ENCODE results near the gene NAT16. TPM values are rescaled to one million over a fixed set of nuclear protein-coding genes. Genes with fewer than 3 reads are reported as not detected.

Gene NAT16
- total and polyA plus RNA-seq, 2 of the 13 experiments (the other 11 are each of a cell fraction or from before 2014, with no cell fraction given) = 0.04 TPM; not detected in 1

DNA sequence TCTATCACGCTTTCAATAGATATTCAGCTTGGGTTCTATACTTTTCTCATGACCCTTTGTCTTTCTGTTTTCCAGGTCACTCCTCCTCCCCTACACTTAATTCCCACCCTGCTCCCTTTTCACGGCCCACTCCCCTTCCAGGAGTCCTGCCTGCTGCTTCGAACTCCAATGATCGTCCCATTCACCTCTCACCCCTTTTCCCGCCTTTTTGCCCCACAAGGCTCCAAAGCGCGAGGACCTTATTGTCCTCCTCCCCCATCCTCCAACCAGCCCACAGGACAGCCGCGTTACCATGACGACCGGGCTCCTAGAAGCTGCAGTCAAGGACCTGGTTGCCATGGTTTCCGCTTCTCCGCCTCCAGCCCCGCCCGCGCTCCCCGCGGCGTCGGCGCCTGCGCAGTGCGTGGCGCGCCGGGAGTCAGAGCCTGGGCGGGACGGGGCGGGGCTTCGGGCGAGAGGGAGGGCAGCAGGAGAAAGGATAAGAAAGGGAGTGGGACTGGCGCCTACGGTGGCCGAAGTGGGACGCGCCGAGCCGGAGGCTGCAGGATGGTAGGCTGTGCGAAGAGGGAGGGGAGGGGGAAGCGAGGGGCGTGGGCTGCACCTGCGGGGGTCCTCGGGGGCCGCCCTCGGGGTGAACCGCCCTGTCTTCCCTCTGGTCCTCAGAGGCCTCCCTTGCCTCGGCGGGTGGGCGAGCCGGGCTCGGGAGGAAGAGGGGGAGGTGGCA, 26.0 kb downstream of the NAT16 start, which contains the start of gene AP1S1 (continued):
- TF ChIP-seq, protein P1, sequence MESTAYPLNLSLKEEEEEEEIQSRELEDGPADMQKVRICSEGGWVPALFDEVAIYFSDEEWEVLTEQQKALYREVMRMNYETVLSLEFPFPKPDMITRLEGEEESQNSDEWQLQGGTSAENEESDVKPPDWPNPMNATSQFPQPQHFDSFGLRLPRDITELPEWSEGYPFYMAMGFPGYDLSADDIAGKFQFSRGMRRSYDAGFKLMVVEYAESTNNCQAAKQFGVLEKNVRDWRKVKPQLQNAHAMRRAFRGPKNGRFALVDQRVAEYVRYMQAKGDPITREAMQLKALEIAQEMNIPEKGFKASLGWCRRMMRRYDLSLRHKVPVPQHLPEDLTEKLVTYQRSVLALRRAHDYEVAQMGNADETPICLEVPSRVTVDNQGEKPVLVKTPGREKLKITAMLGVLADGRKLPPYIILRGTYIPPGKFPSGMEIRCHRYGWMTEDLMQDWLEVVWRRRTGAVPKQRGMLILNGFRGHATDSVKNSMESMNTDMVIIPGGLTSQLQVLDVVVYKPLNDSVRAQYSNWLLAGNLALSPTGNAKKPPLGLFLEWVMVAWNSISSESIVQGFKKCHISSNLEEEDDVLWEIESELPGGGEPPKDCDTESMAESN (CRISPR knock-in tag; conservative IDR thresholded peaks at IDR 0.05) = no peak
- no peak for TF ChIP-seq YEATS4 (CRISPR knock-in tag; IDR thresholded peaks at IDR 0.05; ENCODE audit: borderline replicate concordance)
- no peak for TF ChIP-seq NFE2 (CRISPR knock-in tag; IDR thresholded peaks at IDR 0.05)
- TF ChIP-seq, protein P2, sequence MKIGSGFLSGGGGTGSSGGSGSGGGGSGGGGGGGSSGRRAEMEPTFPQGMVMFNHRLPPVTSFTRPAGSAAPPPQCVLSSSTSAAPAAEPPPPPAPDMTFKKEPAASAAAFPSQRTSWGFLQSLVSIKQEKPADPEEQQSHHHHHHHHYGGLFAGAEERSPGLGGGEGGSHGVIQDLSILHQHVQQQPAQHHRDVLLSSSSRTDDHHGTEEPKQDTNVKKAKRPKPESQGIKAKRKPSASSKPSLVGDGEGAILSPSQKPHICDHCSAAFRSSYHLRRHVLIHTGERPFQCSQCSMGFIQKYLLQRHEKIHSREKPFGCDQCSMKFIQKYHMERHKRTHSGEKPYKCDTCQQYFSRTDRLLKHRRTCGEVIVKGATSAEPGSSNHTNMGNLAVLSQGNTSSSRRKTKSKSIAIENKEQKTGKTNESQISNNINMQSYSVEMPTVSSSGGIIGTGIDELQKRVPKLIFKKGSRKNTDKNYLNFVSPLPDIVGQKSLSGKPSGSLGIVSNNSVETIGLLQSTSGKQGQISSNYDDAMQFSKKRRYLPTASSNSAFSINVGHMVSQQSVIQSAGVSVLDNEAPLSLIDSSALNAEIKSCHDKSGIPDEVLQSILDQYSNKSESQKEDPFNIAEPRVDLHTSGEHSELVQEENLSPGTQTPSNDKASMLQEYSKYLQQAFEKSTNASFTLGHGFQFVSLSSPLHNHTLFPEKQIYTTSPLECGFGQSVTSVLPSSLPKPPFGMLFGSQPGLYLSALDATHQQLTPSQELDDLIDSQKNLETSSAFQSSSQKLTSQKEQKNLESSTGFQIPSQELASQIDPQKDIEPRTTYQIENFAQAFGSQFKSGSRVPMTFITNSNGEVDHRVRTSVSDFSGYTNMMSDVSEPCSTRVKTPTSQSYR (CRISPR knock-in tag; IDR thresholded peaks at IDR 0.05; ENCODE audit: borderline replicate concordance) = peak; percentile 7; the same call in 1 of the 2 replicates
- no peak; the same call in 1 of the 2 replicates for TF ChIP-seq PHF8 (CRISPR knock-in tag; IDR thresholded peaks at IDR 0.05)
- TF ChIP-seq ZSCAN21 (CRISPR knock-in tag; IDR thresholded peaks at IDR 0.05; ENCODE audit: borderline replicate concordance) = 0 out of 2 replicates have a peak, but pooled peaks have one; percentile 45
- no peak for TF ChIP-seq MED13 (CRISPR knock-in tag; IDR thresholded peaks at IDR 0.05)
- TF ChIP-seq, protein P3, sequence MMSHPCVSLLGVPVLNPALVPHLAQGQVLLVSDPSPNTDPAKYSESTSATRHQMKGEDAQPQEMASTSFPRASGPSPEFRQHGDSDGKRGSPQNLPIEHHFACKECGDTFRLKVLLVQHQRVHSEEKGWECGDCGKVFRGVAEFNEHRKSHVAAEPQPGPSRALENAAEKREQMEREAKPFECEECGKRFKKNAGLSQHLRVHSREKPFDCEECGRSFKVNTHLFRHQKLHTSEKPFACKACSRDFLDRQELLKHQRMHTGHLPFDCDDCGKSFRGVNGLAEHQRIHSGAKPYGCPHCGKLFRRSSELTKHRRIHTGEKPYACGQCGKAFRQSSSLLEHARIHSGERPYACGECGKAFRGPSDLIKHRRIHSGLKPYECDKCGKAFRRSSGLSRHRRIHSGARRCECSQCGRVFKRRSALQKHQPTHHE (CRISPR knock-in tag; IDR thresholded peaks at IDR 0.05; ENCODE audit: borderline replicate concordance) = no peak
- 0 out of 2 replicates have a peak, but pooled peaks have one; percentile 12 for TF ChIP-seq PCBP1 (IDR thresholded peaks at IDR 0.05; ENCODE audit: borderline replicate concordance, low read depth, low read length)
- TF ChIP-seq, protein P4, sequence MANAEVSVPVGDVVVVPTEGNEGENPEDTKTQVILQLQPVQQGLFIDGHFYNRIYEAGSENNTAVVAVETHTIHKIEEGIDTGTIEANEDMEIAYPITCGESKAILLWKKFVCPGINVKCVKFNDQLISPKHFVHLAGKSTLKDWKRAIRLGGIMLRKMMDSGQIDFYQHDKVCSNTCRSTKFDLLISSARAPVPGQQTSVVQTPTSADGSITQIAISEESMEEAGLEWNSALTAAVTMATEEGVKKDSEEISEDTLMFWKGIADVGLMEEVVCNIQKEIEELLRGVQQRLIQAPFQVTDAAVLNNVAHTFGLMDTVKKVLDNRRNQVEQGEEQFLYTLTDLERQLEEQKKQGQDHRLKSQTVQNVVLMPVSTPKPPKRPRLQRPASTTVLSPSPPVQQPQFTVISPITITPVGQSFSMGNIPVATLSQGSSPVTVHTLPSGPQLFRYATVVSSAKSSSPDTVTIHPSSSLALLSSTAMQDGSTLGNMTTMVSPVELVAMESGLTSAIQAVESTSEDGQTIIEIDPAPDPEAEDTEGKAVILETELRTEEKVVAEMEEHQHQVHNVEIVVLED (CRISPR knock-in tag; IDR thresholded peaks at IDR 0.05; ENCODE audit: borderline replicate concordance) = peak; percentile 51; the same call in 1 of the 2 replicates
- TF ChIP-seq DR1 (CRISPR knock-in tag; IDR thresholded peaks at IDR 0.05) = no peak; the same call in 1 of the 2 replicates
- no peak for TF ChIP-seq ZNF136 (CRISPR knock-in tag; IDR thresholded peaks at IDR 0.05; ENCODE audit: low read depth)
- no peak for TF ChIP-seq SNAPC2 (CRISPR knock-in tag; IDR thresholded peaks at IDR 0.05)
- no peak for TF ChIP-seq SIX4 (CRISPR knock-in tag; IDR thresholded peaks at IDR 0.05)
- TF ChIP-seq NFIC (IDR thresholded peaks at IDR 0.05; ENCODE audit: low read length) = no peak
- no peak for TF ChIP-seq ZNF780A (CRISPR knock-in tag; IDR thresholded peaks at IDR 0.05)
- no peak for TF ChIP-seq ESRRA (CRISPR knock-in tag; IDR thresholded peaks at IDR 0.05; ENCODE audit: low read depth)
- TF ChIP-seq, protein P5, sequence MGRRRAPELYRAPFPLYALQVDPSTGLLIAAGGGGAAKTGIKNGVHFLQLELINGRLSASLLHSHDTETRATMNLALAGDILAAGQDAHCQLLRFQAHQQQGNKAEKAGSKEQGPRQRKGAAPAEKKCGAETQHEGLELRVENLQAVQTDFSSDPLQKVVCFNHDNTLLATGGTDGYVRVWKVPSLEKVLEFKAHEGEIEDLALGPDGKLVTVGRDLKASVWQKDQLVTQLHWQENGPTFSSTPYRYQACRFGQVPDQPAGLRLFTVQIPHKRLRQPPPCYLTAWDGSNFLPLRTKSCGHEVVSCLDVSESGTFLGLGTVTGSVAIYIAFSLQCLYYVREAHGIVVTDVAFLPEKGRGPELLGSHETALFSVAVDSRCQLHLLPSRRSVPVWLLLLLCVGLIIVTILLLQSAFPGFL (CRISPR knock-in tag; IDR thresholded peaks at IDR 0.05) = no peak
